OCI-M1 (cell line): ENCODE results near the gene TPO.
"Not testable (repeated sequence)": the region's sequence is repeated elsewhere in the genome, so short reads cannot be mapped to it uniquely, and the experiment has no call there.

Experiments used
- DNase-seq: peaks from one replicate; lab custom pipeline; 2025; lab: John Stamatoyannopoulos, UW

The TPO gene

DNA sequence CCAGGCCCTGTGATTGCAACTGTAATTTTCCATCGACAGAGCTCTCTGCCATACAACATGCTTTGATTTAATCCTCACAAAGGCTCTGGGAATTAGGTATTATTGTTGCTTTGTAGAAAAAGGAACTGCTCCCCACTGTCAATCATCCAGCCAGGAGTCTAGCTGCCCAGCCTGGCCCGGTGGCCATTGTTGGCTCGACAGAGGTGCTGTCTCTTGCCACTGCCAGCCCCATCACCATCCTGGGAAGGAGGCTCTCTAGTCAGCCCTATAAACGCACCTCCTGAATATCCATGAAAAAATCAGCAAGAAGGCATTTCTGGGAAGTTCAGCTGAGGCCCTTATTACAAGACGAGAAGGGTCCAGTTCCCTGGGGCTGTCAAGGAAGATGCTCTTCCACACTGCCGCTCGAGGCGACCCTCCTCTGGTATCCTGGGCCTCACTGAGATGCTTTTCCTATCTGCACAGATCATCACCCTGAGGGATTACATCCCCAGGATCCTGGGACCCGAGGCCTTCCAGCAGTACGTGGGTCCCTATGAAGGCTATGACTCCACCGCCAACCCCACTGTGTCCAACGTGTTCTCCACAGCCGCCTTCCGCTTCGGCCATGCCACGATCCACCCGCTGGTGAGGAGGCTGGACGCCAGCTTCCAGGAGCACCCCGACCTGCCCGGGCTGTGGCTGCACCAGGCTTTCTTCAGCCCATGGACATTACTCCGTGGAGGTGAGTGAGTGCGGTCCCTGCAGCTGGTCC is 71.0 kb downstream of the TPO start:
- DNase-seq: no peak

DNA sequence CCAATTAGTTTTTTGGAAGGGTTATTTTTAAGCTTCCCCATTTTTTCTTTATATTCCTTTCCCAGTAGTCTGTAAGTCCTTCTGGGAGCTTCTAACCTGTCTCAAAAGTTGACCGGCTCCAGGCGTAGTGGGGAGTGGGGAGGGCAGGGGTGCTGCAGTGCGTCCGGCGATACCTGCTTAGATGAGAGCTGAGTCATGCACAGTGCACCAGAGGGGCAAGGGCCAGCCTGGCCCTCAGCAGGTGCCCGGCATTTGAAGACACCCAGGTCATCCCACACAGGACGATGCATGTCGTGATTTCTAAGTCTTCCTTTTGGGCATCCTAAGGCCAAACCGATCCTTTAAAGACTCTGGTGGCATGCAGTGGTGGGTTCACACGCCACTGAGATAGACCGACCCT is 73.4 kb downstream of the TPO start:
- no peak for DNase-seq

DNA sequence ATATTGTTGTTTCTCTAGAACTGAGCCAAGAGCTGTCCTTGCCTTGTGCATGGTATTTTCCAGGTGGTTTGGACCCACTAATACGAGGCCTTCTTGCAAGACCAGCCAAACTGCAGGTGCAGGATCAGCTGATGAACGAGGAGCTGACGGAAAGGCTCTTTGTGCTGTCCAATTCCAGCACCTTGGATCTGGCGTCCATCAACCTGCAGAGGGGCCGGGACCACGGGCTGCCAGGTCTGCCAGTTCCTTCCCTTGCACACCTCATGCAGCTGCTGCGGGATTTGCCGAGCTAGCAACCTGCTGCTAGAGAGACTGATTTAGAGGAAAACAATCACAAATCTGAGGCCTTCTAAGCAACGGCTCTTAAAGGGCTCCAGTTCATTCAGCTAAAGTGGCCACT is 74.5 kb downstream of the TPO start:
- no peak for DNase-seq

DNA sequence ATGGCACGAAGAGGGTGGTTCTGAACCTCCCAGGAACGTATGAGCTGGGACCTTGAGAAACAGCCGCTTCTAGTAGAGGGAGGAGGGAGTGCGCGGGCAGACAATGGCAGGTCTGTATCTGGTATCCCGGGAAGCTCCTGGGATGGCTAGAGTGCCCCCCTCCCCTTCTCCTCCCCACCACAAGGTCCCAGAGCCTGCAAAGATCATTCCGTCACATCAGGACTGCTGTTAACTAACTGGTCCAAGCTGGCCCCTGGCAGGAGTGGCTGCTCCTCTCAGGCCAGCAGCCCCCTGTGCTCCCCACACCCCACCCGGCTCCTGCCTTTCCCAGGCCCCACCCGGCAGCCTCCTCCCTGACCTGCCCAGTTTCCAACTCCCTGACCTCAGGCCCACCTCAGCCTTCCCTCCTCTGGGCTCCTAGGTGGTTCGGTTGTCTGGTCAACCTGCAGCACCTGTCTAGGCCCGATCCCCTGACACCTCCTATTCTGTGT is 75.0 kb downstream of the TPO start:
- DNase-seq: no peak

DNA sequence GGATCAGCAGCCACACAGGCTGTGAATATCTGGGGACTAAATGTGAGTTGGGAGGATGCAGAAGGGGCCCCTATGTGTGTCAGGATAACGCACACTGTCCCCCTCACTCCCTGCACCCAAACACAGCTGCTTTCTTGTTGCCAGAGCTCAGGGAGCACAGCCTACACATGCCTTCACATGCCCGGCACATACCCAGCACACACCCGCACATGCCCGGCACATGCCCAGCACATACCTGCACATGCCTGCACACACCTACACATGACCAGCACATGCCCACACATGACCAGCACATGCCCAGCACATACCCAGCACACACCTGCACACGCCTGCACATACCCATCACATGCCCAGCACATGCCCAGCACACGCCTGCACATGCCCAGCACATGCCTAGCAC is 75.6 kb downstream of the TPO start:
- no peak for DNase-seq

DNA sequence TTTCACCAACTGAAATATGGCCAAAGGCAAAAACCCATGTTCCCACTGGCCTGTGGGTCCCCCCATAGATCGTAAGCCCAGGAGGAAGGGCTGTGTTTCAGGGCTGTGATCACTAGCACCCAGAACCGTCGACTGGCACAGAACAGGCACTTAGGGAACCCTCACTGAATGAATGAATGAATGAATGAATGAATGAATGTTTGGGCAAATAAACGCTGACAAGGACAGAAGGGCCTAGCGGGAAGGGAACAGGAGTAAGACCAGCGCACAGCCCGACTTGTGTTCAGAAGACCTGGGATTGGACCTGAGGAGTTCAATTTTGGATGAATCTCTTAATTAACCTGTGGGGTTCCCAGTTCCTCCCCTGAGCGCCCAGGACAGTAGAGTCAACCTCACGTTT is 76.2 kb downstream of the TPO start:
- DNase-seq: no peak

DNA sequence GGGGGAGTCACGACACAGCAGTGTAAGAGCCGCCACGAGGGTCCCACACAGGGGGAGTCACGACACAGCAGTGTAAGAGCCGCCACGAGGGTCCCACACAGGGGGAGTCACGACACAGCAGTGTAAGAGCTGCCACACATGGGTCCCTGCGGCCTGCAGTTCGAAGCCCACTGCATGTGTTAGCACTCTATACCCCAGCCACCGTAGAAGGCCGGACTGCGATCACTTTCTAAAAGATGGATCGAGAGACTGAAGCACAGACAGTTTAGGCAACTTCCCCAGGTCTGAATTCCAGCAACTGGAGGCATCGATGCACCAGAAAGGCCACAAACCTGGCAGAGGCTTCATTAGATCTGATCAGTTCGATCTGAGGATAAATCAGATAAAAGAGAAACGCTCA is 77.1 kb downstream of the TPO start:
- DNase-seq: not testable (repeated sequence)

DNA sequence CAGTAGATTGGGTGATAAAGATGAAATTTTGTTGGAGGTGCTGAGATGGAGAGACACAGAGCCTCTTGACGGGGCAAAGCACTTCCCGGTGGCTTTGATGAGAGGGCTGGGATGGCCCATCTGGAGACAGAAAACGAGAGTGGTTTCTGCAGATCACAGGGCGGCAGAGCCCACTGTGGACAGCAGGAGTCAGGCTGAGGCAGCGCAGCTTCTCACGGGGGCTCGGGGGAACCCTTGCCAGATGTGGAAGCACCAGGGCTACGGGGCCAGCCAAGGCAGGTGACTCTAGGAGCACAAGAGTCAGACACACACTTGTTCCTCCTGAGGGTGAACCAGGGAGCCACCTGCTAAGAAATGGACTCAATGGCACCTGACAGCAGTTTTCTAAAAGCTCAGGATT is 78.5 kb downstream of the TPO start:
- no peak for DNase-seq

DNA sequence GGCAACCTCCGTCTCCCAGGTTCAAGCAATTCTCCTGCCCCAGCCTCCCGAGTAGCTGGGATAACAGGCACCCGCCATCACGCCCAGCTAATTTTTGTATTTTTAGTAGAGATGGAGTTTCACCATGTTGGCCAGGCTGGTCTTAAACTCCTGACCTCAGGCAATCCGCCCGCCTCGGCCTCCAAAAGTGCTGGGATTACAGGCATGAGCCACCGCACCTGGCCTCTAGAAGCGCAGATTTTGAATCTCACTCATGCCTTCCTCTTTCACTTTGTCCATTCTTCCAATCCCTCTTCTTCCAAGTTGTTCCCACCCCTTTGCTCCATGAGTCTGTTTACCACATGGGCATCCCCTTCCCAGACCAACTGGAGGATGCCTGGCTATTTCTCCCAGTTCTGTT is 79.0 kb downstream of the TPO start:
- DNase-seq: not testable (repeated sequence)

DNA sequence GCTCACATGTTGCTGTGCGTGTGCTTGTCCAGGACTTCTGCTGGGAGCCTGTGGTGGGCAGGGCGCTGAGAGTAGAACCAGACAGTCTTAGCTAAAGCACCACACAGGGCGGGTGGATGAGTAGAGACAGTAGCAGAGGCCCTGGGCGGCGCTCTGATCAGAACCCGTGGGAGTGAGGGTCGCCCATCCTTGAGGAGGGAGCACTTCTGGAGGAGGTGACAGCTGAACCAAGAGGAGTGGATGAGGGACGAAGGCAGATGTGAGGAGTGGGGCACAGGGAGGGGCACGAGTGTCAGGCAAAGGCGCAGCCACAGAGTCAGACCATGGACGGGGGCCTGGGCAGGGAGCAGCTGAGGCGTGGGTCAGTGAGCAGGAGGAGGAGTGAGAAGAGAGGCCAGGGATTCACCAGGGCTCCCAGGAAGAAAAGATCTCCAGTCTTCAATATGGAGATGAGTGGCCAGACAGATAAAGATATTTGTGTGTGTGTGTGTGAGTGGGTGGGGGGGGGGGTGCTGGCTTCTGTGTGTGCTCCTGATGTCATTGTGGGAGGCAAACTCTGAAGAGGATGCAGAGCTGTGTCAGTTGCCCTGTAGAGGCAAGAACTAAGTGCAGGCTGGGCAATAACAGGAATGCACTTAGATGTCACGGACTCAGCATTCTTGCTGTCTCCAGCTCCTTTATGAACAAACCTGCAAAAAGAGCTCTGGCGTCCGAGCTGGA is 79.6 kb downstream of the TPO start:
- no peak for DNase-seq

DNA sequence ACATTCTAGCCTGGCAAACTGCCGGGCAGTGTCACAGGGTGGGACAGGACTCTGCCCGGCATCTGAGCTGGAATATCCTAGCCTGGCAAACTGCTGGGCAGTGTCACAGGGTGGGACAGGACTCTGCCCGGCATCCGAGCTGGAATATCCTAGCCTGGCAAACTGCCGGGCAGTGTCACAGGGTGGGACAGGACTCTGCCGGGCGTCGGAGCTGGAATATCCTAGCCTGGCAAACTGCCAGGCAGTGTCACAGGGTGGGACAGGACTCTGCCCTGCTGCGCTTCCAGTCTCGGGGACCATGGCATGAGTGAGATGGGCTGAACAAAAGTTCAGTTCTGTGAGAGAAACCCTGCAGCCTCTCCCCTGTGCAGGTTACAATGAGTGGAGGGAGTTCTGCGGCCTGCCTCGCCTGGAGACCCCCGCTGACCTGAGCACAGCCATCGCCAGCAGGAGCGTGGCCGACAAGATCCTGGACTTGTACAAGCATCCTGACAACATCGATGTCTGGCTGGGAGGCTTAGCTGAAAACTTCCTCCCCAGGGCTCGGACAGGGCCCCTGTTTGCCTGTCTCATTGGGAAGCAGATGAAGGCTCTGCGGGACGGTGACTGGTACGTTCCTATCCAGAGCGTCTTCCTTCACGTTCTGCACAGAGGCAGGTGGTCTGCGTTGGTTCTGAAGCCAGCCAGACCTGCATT is 80.3 kb downstream of the TPO start:
- DNase-seq: no peak

DNA sequence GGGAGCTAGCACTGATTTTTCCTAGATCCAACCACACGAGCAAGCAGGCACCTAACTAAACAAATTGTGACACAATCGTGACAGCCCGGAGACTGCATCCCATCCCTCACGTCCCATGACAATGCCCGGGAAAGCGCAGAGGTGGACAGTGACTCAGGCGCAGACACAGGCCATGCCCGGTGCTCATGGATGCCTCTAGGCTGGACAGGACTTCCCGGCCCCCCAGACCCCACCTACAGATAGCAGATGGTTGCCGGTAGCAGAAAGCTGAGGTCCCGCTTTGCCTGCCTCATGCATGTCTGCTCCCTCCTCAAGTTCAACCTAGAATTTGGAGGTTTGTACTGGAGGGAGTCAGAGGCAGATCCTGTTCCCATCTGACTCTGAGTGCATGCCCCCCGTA is 81.0 kb downstream of the TPO start:
- DNase-seq: no peak

DNA sequence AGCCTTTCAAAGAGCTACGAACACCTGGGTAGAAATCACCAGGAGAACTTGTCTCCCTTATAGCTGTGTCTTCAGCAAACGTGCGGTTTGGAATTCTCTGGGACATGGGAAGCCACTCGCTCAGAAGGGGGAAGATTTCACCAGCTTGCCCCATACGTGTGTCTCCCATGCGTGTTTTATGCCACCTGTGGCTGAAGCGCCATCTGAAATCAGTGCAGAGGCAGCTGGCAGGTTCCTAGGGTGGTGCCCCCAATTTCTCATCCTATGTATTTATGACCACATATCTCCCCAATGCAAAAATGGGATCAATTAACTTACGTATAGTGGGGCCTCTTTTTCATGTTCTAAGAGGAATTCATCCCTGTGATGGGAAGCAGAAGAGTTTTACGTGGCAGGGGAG is 81.6 kb downstream of the TPO start:
- no peak for DNase-seq

DNA sequence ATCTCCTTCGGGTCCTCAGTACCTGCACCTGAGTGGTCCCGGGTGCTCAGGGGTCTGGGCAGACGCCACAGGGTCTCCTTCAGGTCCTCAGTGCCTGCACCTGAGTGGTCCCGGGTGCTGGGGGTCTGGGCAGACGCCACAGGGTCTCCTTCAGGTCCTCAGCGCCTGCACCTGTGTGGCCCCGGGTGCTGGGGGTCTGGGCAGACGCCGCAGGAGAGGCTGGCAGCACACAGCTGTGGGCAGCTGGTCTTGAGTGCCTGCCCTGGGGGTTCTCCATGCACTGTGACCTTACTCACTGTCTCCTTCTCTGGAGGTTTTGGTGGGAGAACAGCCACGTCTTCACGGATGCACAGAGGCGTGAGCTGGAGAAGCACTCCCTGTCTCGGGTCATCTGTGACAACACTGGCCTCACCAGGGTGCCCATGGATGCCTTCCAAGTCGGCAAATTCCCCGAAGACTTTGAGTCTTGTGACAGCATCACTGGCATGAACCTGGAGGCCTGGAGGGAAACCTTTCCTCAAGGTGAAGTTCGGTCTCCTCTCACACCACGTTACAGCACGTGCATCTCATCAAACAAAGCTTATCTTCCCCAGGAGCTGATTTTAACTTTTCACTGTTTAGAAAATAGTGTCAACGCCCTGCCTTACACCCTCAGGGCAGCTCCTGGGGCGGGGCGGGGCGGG is 82.6 kb downstream of the TPO start:
- no peak for DNase-seq

DNA sequence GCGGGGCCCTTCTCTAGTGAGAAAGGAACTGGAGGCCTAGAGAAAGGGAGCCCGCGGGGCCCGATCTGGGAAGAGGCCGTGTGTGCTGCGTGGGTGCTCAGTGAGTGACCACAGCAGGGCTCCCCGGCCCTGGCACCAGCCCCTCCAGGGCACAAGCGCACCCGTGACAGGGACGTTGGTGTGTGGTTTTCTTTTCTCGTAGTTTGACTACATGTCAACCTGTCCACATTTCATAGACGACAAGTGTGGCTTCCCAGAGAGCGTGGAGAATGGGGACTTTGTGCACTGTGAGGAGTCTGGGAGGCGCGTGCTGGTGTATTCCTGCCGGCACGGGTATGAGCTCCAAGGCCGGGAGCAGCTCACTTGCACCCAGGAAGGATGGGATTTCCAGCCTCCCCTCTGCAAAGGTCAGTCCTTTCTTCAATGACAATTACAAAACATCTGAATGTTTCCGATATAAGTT is 83.1 kb downstream of the TPO start:
- DNase-seq: no peak

DNA sequence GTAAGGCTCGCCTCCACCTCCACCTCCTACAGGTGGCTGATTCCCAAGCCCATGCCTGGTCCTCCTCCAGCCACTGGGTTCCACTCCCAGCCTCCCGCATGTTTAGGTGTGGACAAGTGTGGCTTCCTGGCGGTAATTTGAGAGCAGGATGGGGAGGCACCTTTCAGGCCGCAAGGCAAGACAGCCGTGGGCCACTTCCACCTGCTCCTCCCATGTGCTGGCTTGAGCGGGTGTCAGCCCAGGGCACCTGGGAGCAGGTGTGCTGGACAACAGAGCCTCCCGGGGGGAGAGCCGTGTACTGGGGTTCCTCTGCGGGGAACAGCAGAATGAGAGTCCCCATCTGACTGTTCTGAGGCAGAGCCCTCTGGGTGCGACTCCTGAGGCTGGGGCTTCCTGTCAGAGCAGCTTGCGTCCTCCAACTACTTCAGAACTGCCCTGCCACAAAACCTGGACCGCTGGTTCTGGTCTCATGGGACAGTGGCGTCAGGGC is 83.9 kb downstream of the TPO start:
- no peak for DNase-seq

DNA sequence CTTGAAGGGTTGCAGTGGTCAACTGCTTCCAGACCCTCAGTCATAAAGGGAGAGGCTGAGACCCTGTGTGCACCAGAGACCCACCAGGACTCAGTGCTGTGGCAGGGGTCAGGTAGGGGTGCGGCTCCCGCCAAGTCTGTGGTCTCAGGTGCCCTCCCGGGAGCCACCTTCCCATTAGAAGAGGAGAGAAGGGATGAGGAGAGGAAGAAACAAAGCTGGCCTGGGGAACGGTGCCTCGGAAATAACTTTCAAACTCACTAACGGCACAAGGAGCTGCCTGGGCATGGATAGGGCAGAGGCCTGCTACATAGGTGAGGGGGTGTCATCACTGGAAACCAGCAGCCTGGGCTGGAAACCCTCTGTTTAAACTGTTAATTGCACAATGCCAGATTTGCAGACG is 84.9 kb downstream of the TPO start:
- no peak for DNase-seq

DNA sequence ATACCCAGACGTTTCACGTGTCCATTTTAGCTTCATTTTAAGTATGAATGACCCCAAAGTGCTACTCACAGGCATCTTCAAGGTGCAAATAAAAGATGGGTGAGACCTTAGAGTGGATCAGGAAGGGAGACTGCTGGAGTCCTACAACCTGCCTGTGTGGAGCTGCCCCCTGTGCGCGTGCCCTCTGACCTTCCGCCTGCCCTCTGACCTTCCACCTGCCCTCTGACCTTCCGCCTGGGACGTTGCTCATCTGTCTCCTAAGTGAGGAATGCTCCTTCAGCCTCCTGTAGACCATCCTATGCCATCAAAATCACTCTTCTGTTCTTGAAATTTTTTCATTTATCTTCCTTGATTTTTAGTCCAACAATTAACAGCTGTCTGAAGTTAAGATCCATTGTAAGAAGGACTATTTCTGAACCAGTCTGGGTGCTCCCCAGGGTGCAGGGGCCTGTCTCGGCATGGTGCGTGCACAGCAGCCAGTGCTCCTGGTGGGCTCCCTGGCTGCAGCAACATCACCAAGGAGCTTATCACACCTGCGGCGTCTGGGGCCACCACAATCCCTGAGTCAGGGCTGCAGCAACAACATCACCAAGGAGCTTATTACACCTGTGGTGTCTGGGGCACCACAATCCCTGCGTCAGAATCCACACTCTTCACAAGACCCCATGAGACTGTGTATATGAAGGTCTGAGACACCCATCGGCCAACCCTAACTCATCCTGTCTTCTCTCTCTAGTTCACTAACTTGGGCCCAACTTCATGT is 86.0 kb downstream of the TPO start:
- no peak for DNase-seq

DNA sequence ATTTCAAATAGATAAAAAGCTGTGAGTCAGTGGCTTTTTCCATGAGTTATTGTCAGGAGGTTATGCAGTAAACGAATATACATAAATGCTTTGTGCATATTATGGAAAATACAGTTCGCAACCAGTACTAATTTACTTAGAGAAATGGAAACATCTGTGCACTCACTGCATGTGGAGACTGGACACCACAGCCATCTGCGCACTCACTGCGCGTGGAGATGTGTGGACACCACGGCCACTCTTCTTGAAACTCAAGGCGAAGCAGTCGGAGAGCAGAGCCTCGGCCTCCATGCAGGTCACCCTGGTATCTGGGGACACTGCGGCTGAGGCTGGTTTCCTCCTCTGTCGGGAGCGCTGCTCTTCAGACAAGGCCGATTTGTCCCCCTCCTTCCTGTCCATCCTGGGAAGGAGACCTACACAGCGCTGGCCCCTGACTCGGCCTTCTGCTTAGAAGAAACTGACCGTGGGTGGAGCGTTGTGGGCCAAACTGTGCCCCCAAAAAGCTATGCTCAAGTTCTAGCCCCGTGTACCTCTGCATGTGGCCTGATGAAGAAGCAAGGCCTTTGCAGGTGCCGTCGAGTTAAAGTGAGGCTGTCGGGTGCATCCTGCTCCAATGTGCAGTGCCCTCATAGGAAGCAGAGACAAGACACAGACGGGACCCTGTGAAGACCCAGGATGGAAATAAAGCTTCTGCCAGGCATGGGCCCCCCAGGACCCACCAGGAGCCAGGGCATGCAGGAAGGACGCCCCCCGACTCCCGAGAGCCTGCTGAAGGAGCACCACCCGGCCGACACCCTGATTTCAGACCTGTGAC is 88.0 kb downstream of the TPO start:
- DNase-seq: no peak

DNA sequence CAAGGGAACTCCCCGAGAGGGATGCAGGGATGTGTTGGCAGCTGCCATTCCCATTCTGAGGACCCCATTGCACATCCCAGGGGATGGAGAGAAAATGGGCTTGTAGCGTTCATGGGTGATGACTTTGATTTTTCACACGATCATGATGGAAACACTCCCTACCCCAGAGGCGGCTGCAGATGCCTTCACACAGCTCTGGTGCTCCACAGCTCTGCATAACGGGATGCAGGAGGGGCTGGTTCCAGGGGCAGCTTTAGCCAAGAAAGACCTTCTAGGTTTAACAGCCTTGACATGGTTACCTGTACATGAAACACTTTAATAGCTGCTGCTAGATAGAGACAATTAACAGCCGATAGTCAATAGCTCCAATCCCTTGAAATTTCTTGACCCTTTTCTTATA is 88.7 kb downstream of the TPO start:
- DNase-seq: no peak

DNA sequence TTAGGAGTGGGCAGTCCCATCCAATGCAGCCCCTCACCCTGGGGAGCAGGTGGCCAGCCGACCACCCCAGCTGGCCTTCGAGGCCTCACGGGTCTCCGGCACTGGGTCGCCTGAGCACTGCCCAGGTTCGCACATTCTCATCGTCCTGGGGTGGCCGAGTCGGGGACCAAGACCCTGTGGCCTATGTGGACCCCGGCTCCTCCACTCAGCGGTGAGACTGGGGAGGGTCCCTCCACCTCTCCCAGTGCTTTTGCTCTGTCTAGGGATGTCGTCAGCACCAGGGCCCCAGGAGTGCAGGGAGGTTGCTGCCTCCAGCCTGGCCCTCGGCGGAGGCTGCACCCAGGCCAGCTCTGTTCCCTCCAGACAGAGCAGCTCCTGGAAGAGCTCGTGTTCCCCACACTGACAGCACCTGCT is 89.6 kb downstream of the TPO start:
- no peak for DNase-seq
